Endothelial cell (in vitro differentiated cells): ENCODE data around the gene UNC13C. TPM values are rescaled to one million over a fixed set of nuclear protein-coding genes. Genes with fewer than 3 reads are reported as not detected.

Source experiments
- DNase-seq: peaks from one replicate; pipeline ENCODE4 v3.0.0; 2021; ENCODE audit warnings: low spot score
- H3K27ac Mint-ChIP-seq: one replicate; pipeline ENCODE4 v1.8.0; 2021; ENCODE audit warnings: mixed read lengths, inconsistent platforms; ENCODE audit not compliant: unreplicated experiment
- H3K27me3 Mint-ChIP-seq: one replicate; pipeline ENCODE4 v1.8.0; 2021; ENCODE audit warnings: mild to moderate bottlenecking, moderate library complexity, mixed read lengths, inconsistent platforms; ENCODE audit not compliant: unreplicated experiment
- H3K36me3 Mint-ChIP-seq: one replicate; pipeline ENCODE4 v1.8.0; 2021; ENCODE audit warnings: mild to moderate bottlenecking, low read depth, mixed read lengths, inconsistent platforms; ENCODE audit not compliant: unreplicated experiment
- H3K4me1 Mint-ChIP-seq: one replicate; pipeline ENCODE4 v1.8.0; 2021; ENCODE audit warnings: mild to moderate bottlenecking, mixed read lengths, inconsistent platforms; ENCODE audit not compliant: unreplicated experiment
- H3K4me3 Mint-ChIP-seq: one replicate; pipeline ENCODE4 v1.8.0; 2021; ENCODE audit warnings: mild to moderate bottlenecking, mixed read lengths, inconsistent platforms; ENCODE audit not compliant: unreplicated experiment
- H3K9me3 Mint-ChIP-seq: one replicate; pipeline ENCODE4 v1.8.0; 2021; ENCODE audit warnings: mixed read lengths, inconsistent platforms; ENCODE audit not compliant: unreplicated experiment
- CTCF ChIP-seq: fragments of 200-600 bp; sonication (generic); IDR thresholded peaks from one replicate; pipeline ENCODE4 v1.5.0; 2021; ENCODE audit warnings: antibody characterized with exemption; ENCODE audit not compliant: unreplicated experiment
- total RNA-seq: library from RNA; stranded (reverse); fragmentation: NEBNext Ultra II Directional; extraction: Animal tissue kit (Norgen Biotek cat#: 25700); gene quantifications from one replicate; pipeline ENCODE4 v1.2.1, GENCODE V29; 2021; ENCODE audit not compliant: unreplicated experiment

The UNC13C gene
- total RNA-seq, 1 donor from 2014 or later = 0.08 TPM

GRCh38 chr15:54456413-54456812, 478.2 kb downstream of the UNC13C start:
- TF ChIP-seq CTCF = no peak
- Mint-ChIP-seq H3K4me1 (no peaks in the 10 kb centered on the region), H3K27ac (no peak overlapping the region), H3K36me3 (peaks cover 5% of the 10 kb centered on the region), H3K4me3 (no peak overlapping the region), H3K9me3 (peaks cover 11% of the 10 kb centered on the region), H3K27me3 (peaks cover 5% of the 10 kb centered on the region)
- DNase-seq = no peak

GRCh38 chr15:54462511-54462913, 484.3 kb downstream of the UNC13C start:
- Mint-ChIP-seq H3K27ac (no peak overlapping the region), H3K4me1 (no peaks in the 10 kb centered on the region), H3K9me3 (peaks cover 13% of the 10 kb centered on the region), H3K36me3 (peaks cover 6% of the 10 kb centered on the region), H3K4me3 (no peak overlapping the region), H3K27me3 (peaks cover 5% of the 10 kb centered on the region)
- no peak for TF ChIP-seq CTCF
- no peak for DNase-seq

- peaks cover 3% of the 10 kb centered on the region for H3K36me3 Mint-ChIP-seq
- H3K4me1 Mint-ChIP-seq = no peaks in the 10 kb centered on the region
- H3K4me3 Mint-ChIP-seq = no peak overlapping the region
- peaks cover 6% of the 10 kb centered on the region for H3K27me3 Mint-ChIP-seq
- TF ChIP-seq CTCF = no peak
- no peak for DNase-seq
- H3K27ac Mint-ChIP-seq = no peak overlapping the region
- peaks cover 4% of the 10 kb centered on the region for H3K9me3 Mint-ChIP-seq
Observed at GRCh38 chr15:54481819-54482218, 503.6 kb downstream of the UNC13C start.

- Mint-ChIP-seq H3K4me3 (peak overlapping the region; percentile 42), H3K4me1 (no peaks in the 10 kb centered on the region), H3K27me3 (peaks cover 6% of the 10 kb centered on the region), H3K36me3 (peaks cover 3% of the 10 kb centered on the region), H3K9me3 (peaks cover 4% of the 10 kb centered on the region), H3K27ac (no peak overlapping the region)
- no peak for DNase-seq
- no peak for TF ChIP-seq CTCF
Observed at GRCh38 chr15:54482251-54482650, 504.0 kb downstream of the UNC13C start.

- no peaks in the 10 kb centered on the region for H3K36me3 Mint-ChIP-seq
- no peaks in the 10 kb centered on the region for H3K4me1 Mint-ChIP-seq
- H3K27me3 Mint-ChIP-seq = no peaks in the 10 kb centered on the region
- no peak overlapping the region for H3K27ac Mint-ChIP-seq
- DNase-seq = no peak
- H3K9me3 Mint-ChIP-seq = peaks cover 4% of the 10 kb centered on the region
- no peak overlapping the region for H3K4me3 Mint-ChIP-seq
- no peak for TF ChIP-seq CTCF
Observed at GRCh38 chr15:54500330-54500729, 522.1 kb downstream of the UNC13C start.
